ENCODE results near the gene TSC22D2.
A peak's percentile ranks its signal among the peaks of the same experiment; 100 is the strongest.

TSC22D2 gene

DNA sequence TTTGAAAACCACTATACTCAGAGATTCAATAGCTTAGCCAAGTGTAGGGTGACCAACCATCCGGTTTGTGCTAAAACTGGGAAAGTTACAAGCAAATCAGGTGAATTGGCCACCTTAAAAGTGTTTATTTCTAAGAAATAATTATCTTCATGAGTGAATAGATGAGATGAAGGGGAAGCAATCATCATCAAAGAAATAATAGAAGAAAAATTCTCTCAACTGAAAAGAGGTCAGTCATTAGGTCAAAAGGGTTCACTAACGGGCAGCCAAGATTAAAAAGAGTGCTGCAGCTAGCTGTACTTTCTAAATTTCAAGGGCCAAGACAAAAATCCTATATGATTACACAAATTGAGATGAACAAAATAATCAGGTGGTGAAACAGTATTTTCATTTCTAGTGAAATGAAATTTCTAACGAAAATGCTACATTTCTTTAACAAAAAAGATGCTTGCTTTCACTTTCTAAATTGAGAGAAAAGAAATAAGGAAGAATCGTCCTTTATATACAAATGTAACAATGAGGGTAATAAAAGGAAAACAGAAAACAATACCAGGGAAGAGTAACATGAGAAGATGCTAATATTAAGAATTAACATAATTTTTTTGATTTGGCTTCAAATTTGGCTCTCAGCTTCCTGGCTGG lies 34.7 kb upstream of the TSC22D2 start:
- Histone ChIP-seq H3K27me3 (ENCODE audit: control insufficient read depth, low read length) (no peaks in the 10 kb centered on the region), H3K4me2 (ENCODE audit: low read length) (peak overlapping the region; percentile 42), H3K9me2 (replicated peaks; ENCODE audit: control insufficient read depth, low read length) (no peaks in the 10 kb centered on the region), H3K79me2 (ENCODE audit: control insufficient read depth, low read length) (no peaks in the 10 kb centered on the region), H3F3A (ENCODE audit: control insufficient read depth, insufficient read depth) (no peaks in the 10 kb centered on the region), H3K4me3 (ENCODE audit: low read length) (peak overlapping the region; percentile 25), H4K20me1 (ENCODE audit: control insufficient read depth, insufficient read depth, low read depth, low read length) (no peaks in the 10 kb centered on the region), H3K27ac (ENCODE audit: low read depth, low read length) (no peak overlapping the region), H3K9me3 (ENCODE audit: control insufficient read depth, insufficient read depth, low read length) (no peaks in the 10 kb centered on the region), H3K4me1 (ENCODE audit: control insufficient read depth, low read length) (peaks cover 12% of the 10 kb centered on the region), H3K36me3 (ENCODE audit: control insufficient read depth, low read length) (no peaks in the 10 kb centered on the region)
- no peak for TF ChIP-seq EZH2phosphoT487 (IDR thresholded peaks at IDR 0.05; ENCODE audit: borderline replicate concordance, low read length)
- TF ChIP-seq, protein P1, sequence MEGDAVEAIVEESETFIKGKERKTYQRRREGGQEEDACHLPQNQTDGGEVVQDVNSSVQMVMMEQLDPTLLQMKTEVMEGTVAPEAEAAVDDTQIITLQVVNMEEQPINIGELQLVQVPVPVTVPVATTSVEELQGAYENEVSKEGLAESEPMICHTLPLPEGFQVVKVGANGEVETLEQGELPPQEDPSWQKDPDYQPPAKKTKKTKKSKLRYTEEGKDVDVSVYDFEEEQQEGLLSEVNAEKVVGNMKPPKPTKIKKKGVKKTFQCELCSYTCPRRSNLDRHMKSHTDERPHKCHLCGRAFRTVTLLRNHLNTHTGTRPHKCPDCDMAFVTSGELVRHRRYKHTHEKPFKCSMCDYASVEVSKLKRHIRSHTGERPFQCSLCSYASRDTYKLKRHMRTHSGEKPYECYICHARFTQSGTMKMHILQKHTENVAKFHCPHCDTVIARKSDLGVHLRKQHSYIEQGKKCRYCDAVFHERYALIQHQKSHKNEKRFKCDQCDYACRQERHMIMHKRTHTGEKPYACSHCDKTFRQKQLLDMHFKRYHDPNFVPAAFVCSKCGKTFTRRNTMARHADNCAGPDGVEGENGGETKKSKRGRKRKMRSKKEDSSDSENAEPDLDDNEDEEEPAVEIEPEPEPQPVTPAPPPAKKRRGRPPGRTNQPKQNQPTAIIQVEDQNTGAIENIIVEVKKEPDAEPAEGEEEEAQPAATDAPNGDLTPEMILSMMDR (IDR thresholded peaks at IDR 0.05; ENCODE audit: low read depth, low read length, poor library complexity, severe bottlenecking) = no peak

DNA sequence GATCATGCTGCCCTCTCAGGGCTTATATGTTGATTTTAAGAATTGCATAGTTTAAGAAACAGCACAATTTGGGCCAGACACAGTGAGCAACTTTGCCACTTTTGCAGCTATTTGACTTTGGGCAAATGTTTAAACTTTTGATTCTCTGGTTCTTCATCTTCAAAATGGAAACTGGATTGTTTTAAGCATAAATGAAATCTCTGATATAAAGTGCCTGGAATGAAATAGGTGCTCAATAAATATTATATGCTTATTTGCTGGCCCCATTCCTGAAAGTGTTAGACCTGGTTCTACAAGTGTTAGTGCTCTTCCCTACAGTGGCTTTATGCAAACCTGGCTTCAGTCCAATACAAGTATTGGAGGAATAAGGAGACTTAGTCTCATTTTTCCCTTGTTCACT lies 33.1 kb upstream of the TSC22D2 start:
- no peaks in the 10 kb centered on the region for H3K9me3 ChIP-seq (ENCODE audit: control insufficient read depth, insufficient read depth, low read length)
- TF ChIP-seq, protein P1 (IDR thresholded peaks at IDR 0.05; ENCODE audit: low read depth, low read length, poor library complexity, severe bottlenecking) = no peak
- TF ChIP-seq EZH2phosphoT487 (IDR thresholded peaks at IDR 0.05; ENCODE audit: borderline replicate concordance, low read length) = no peak
- no peaks in the 10 kb centered on the region for H3K79me2 ChIP-seq (ENCODE audit: control insufficient read depth, low read length)
- no peak overlapping the region for H3K4me2 ChIP-seq (ENCODE audit: low read length)
- no peaks in the 10 kb centered on the region for H3K9me2 ChIP-seq (replicated peaks; ENCODE audit: control insufficient read depth, low read length)
- no peaks in the 10 kb centered on the region for H3K27me3 ChIP-seq (ENCODE audit: control insufficient read depth, low read length)
- H3K4me1 ChIP-seq (ENCODE audit: control insufficient read depth, low read length) = peaks cover 12% of the 10 kb centered on the region
- H3F3A ChIP-seq (ENCODE audit: control insufficient read depth, insufficient read depth) = no peaks in the 10 kb centered on the region
- no peaks in the 10 kb centered on the region for H3K36me3 ChIP-seq (ENCODE audit: control insufficient read depth, low read length)
- no peak overlapping the region for H3K27ac ChIP-seq (ENCODE audit: low read depth, low read length)
- no peak overlapping the region for H3K4me3 ChIP-seq (ENCODE audit: low read length)
- H4K20me1 ChIP-seq (ENCODE audit: control insufficient read depth, insufficient read depth, low read depth, low read length) = no peaks in the 10 kb centered on the region

DNA sequence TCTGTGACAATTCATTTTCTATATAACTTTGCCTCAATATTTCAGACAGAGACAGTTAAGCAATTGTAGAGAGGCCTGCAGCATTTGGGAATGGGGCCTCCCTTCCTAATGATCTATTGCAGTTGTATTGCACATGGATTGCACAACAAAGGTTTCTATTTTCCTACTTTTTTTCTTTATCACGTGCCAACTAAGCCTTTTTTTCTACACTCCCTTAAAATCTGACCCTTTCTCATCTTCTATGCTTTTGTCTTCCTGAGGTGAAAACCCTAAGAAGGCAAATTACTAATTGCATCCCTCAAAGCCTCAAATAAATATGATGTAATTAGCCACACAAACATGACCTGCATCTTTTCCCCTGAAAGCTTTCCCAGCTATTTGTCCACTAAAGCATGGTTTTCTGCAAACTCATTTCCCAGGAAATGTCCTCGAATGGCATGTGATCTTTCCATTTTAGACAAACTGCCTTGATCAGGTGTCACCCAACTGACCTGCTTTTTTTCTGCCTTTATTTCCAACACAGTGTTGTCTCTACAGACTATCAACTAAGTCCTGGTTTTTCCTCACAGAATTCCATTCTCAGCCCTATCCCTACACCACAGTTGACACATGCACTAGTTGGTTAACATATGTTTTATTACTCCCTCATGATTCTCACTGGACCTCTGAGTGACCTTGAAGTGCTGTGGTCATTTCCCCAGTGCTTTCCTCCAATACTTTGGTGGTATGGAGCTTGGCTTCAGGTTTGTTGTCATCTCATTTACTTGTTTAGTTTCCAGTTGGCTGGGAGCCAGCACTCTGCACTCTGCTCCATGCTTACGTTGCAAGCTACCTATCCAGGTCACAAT lies 31.9 kb upstream of the TSC22D2 start:
- no peak overlapping the region for H3K4me2 ChIP-seq (ENCODE audit: low read length)
- no peaks in the 10 kb centered on the region for H3K36me3 ChIP-seq (ENCODE audit: control insufficient read depth, low read length)

More for the DNA sequence above, 31.9 kb upstream of the TSC22D2 start:
- no peaks in the 10 kb centered on the region for H3K9me2 ChIP-seq (replicated peaks; ENCODE audit: control insufficient read depth, low read length)
- H3F3A ChIP-seq (ENCODE audit: control insufficient read depth, insufficient read depth) = no peaks in the 10 kb centered on the region
- no peaks in the 10 kb centered on the region for H3K79me2 ChIP-seq (ENCODE audit: control insufficient read depth, low read length)
- peaks cover 9% of the 10 kb centered on the region; the same call in 1 of the 2 replicates for H3K4me1 ChIP-seq (ENCODE audit: control insufficient read depth, low read length)
- H3K9me3 ChIP-seq (ENCODE audit: control insufficient read depth, insufficient read depth, low read length) = no peaks in the 10 kb centered on the region
- TF ChIP-seq, protein P1 (IDR thresholded peaks at IDR 0.05; ENCODE audit: low read depth, low read length, poor library complexity, severe bottlenecking) = no peak
- no peak for TF ChIP-seq EZH2phosphoT487 (IDR thresholded peaks at IDR 0.05; ENCODE audit: borderline replicate concordance, low read length)
- H4K20me1 ChIP-seq (ENCODE audit: control insufficient read depth, insufficient read depth, low read depth, low read length) = no peaks in the 10 kb centered on the region
- H3K27ac ChIP-seq (ENCODE audit: low read depth, low read length) = no peak overlapping the region
- no peak overlapping the region for H3K4me3 ChIP-seq (ENCODE audit: low read length)
- no peaks in the 10 kb centered on the region for H3K27me3 ChIP-seq (ENCODE audit: control insufficient read depth, low read length)

Measured in DOHH2 (cell line).